Bronchial epithelial cell (primary cell): ENCODE results near the gene MPC1. TPM values are rescaled to one million over a fixed set of nuclear protein-coding genes. Genes with fewer than 3 reads are reported as not detected.
A peak's percentile ranks its signal among the peaks of the same experiment; 100 is the strongest.

ENCODE experiments used
- DNase-seq: peaks from one replicate; pipeline ENCODE4 v3.0.0-alpha.2; 2010; ENCODE audit warnings: low read depth
- FAIRE-seq: peaks from 2 replicates; lab custom pipeline; 2011; peaks lifted over from hg19 to GRCh38; lab: Jason Lieb, UNC
- H3K27me3 ChIP-seq: 2 replicates; pipeline ENCODE4 v1.5.1; 2011; ENCODE audit warnings: low read length; ENCODE audit not compliant: control insufficient read depth, insufficient read depth
- H3K36me3 ChIP-seq: 2 replicates; pipeline ENCODE4 v1.5.1; 2011; ENCODE audit warnings: low read length; ENCODE audit not compliant: control insufficient read depth, insufficient read depth
- H3K4me3 ChIP-seq: 2 replicates; pipeline ENCODE4 v1.5.1; 2011; ENCODE audit warnings: mild to moderate bottlenecking, low read depth, low read length, control low read depth
- total RNA-seq: library from RNA; depleted of rRNA; stranded (reverse); fragments of >200 nt; gene quantifications from 2 replicates; pipeline ENCODE4 v1.2.1, GENCODE V29; 2014
- TF ChIP-seq, protein P1 (sequence below): IDR thresholded peaks from 2 replicates; pipeline ENCODE4 v1.5.1; 2011; ENCODE audit warnings: mild to moderate bottlenecking, moderate library complexity, low read length, control low read depth, inconsistent platforms; ENCODE audit not compliant: insufficient read depth, severe bottlenecking

MPC1 gene
- total RNA-seq, 1 donor from 2014 or later, result 40.5 TPM

- FAIRE-seq, result no peak
These were observed 29.6 kb upstream of the MPC1 start for GRCh38 chr6:166412156-166412910.

DNA sequence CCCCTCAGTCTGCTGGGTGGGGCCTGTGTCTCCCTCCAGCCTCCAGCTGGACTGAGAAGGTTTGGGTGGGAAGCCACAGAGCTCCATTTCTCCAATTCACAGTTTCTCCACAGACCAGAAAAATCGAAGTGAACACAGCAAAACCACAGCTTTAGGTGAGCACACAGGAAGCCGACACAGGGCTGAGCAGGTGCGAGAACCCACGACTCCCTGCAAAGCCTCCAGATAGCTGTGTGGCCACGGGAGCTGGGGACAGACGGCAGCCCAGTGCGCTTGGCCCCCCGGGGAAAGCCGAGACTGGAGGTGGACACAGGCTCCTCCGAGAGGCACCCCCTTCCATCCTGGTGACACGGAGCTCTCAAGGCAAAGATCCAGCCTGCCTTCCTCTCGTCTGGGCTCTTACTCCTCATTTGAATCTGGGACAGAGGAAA lies 29.0 kb upstream of the MPC1 start:
- FAIRE-seq (no peak), DNase-seq (no peak)
- no peak overlapping the region for H3K4me3 ChIP-seq
- peaks cover 2% of the 10 kb centered on the region for H3K36me3 ChIP-seq
- TF ChIP-seq, protein P1, sequence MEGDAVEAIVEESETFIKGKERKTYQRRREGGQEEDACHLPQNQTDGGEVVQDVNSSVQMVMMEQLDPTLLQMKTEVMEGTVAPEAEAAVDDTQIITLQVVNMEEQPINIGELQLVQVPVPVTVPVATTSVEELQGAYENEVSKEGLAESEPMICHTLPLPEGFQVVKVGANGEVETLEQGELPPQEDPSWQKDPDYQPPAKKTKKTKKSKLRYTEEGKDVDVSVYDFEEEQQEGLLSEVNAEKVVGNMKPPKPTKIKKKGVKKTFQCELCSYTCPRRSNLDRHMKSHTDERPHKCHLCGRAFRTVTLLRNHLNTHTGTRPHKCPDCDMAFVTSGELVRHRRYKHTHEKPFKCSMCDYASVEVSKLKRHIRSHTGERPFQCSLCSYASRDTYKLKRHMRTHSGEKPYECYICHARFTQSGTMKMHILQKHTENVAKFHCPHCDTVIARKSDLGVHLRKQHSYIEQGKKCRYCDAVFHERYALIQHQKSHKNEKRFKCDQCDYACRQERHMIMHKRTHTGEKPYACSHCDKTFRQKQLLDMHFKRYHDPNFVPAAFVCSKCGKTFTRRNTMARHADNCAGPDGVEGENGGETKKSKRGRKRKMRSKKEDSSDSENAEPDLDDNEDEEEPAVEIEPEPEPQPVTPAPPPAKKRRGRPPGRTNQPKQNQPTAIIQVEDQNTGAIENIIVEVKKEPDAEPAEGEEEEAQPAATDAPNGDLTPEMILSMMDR, result no peak
- no peaks in the 10 kb centered on the region for H3K27me3 ChIP-seq

More at GRCh38 chr6:166412156-166412910, 29.6 kb upstream of the MPC1 start:
- Histone ChIP-seq H3K4me3 (no peak overlapping the region), H3K27me3 (no peaks in the 10 kb centered on the region), H3K36me3 (peaks cover 2% of the 10 kb centered on the region)
- no peak for DNase-seq
- TF ChIP-seq, protein P1, result no peak

DNA sequence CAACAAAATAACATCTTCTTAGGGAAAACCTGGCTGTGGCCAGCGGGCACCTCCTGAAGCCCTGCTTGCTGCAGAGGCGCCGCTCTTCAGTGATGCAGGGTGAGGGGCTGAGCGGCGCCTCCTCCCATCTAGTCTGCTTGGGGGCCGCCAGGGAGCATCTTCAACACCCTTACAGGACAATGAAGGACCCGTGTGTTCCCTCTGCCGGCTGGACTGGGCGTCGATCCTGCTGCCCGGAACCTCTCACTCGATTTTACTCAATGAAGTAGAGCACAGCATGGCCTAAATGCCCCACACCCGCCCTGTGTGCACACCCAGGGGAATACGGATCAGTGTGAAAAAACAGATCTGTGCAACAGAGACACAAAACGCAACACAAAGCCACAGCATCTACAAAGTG lies 28.5 kb upstream of the MPC1 start:
- peaks cover 2% of the 10 kb centered on the region for H3K36me3 ChIP-seq
- FAIRE-seq (no peak), DNase-seq (no peak)
- no peak overlapping the region for H3K4me3 ChIP-seq
- TF ChIP-seq, protein P1, result no peak
- H3K27me3 ChIP-seq, result no peaks in the 10 kb centered on the region

GRCh38 chr6:166410426-166410935 lies 27.7 kb upstream of the MPC1 start:
- Histone ChIP-seq H3K36me3 (peaks cover 2% of the 10 kb centered on the region), H3K27me3 (no peaks in the 10 kb centered on the region), H3K4me3 (no peak overlapping the region)
- no peak for DNase-seq
- TF ChIP-seq, protein P1, result no peak
- no peak for FAIRE-seq

DNA sequence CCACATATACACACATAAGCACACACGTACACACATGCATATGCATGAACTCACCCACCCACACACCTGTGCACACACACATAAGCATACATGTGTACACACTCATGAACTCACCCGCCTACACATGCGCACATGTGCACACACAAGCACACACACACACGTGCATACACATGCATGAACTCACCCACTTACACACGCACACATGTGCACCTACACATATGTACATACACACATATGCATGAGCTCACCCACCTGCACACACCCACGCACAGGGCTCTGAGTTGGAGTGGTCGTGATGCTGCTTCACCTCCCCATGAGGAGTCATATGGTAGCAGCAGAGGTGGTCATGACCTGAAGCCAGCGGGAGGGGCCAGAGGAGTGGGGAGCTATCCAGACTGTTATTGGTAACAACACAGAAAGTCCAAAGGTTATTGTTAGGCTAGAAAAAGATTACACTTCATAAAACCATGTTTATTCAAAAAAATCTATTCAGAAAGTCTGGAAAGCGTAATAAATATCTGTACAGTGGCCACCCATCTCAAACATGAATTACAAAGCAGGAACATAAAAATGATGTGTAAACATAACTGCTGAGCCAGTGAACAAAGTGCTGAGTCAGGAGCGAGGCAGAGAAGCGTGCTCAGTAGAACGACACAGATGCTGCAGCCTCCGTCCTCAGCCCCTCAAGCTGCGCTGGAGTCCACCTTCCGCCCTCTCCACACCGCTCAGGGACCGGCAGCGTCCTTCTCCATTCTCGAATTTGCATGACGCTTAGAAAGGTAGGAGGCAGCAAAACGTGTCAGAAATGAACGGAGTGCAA lies 26.4 kb upstream of the MPC1 start:
- H3K4me3 ChIP-seq, result no peak overlapping the region
- DNase-seq (no peak), FAIRE-seq (peak; percentile 40)
- TF ChIP-seq, protein P1, result no peak
- peaks cover 2% of the 10 kb centered on the region for H3K36me3 ChIP-seq
- H3K27me3 ChIP-seq, result no peaks in the 10 kb centered on the region
